K562 (cell line): ENCODE data around the gene ADK.

Experiments
- CREB1 ChIP-seq, 2 experiments: sonication (generic) in 1 of 2; formaldehyde crosslinking in 1 of 2; IDR thresholded peaks; 2 replicates each; pipeline versions ENCODE4 v1.6.1 to v1.8.0; 2012 to 2022; ENCODE audit warnings: inconsistent platforms in 1 of 2, mild to moderate bottlenecking in 1 of 2, missing genetic modification reagents in 1 of 2, moderate library complexity in 1 of 2
- HSF4 ChIP-seq: fragments of 250-450 bp; sonication (Bioruptor Pico); IDR thresholded peaks from 2 replicates; pipeline ENCODE4 v2.1.2; 2022; ENCODE audit warnings: mild to moderate bottlenecking, moderate library complexity, borderline replicate concordance
- MEF2D ChIP-seq: conservative IDR thresholded peaks from 2 replicates; pipeline ENCODE4 v1.6.1; 2016; ENCODE audit warnings: low read depth, missing genetic modification characterization, missing compliant biosample characterization
- NFIC ChIP-seq: fragments of 450-650 bp; IDR thresholded peaks from 2 replicates; pipeline ENCODE4 v1.6.1; 2017; ENCODE audit warnings: mild to moderate bottlenecking, inconsistent platforms
- NR4A1 ChIP-seq, 2 experiments: fragments of 250-450 bp in 1 of 2; fragments of 450-650 bp in 1 of 2; sonication (Bioruptor Pico) in 1 of 2; IDR thresholded peaks; 2 replicates each; pipeline versions ENCODE4 v1.4.0 to v1.6.1; 2016 to 2020; ENCODE audit warnings: mild to moderate bottlenecking in 2 of 2, missing compliant biosample characterization in 1 of 2, missing genetic modification characterization in 1 of 2, moderate library complexity in 1 of 2
- POLR3G ChIP-seq: IDR thresholded peaks from 2 replicates; pipeline ENCODE4 v1.6.1; 2011; ENCODE audit not compliant: insufficient read length, insufficient replicate concordance; ENCODE audit errors: extremely low read depth
- TEAD1 ChIP-seq, 2 experiments: fragments of 450-650 bp in 1 of 2; sonication (generic) in 1 of 2; formaldehyde crosslinking; IDR thresholded peaks; 2 replicates each; pipeline versions ENCODE4 v1.4.0 to v1.8.0; 2020 to 2022; ENCODE audit warnings: mild to moderate bottlenecking in 2 of 2, missing genetic modification reagents in 1 of 2
- ZFP36 ChIP-seq: fragments of 150-350 bp; IDR thresholded peaks from 2 replicates; pipeline ENCODE4 v1.6.1; 2018; ENCODE audit warnings: low read length, low read depth; ENCODE audit not compliant: partially characterized antibody
- ZNF124 ChIP-seq: sonication (generic); formaldehyde crosslinking; IDR thresholded peaks from 2 replicates; pipeline ENCODE4 v1.8.1; 2022; ENCODE audit warnings: missing genetic modification reagents
- ZNF551 ChIP-seq: fragments of 250-450 bp; sonication (Bioruptor Pico); IDR thresholded peaks from 2 replicates; pipeline ENCODE4 v1.5.0; 2021; ENCODE audit warnings: mild to moderate bottlenecking, moderate library complexity
- TF ChIP-seq, protein P1 (sequence below), 3 experiments: IDR thresholded peaks in 2 of 3; conservative IDR thresholded peaks in 1 of 3; 2 replicates each; pipeline ENCODE4 v1.5.1; 2011 to 2012; ENCODE audit warnings: low read length in 3 of 3, mild to moderate bottlenecking in 3 of 3, control low read depth in 2 of 3, improper control_type of control experiment in 1 of 3, inconsistent platforms in 1 of 3, low read depth in 1 of 3, mixed read lengths in 1 of 3, moderate library complexity in 1 of 3; ENCODE audit not compliant: insufficient read depth in 2 of 3
- TF ChIP-seq, protein P2 (sequence below): sonication (generic); formaldehyde crosslinking; IDR thresholded peaks from 2 replicates; pipeline ENCODE4 v1.8.0; 2022; ENCODE audit warnings: mild to moderate bottlenecking, missing genetic modification reagents
- TF ChIP-seq, protein P3 (sequence below): fragments of 450-650 bp; IDR thresholded peaks from 2 replicates; pipeline ENCODE4 v1.6.1; 2017; ENCODE audit warnings: mild to moderate bottlenecking, moderate library complexity

DNA sequence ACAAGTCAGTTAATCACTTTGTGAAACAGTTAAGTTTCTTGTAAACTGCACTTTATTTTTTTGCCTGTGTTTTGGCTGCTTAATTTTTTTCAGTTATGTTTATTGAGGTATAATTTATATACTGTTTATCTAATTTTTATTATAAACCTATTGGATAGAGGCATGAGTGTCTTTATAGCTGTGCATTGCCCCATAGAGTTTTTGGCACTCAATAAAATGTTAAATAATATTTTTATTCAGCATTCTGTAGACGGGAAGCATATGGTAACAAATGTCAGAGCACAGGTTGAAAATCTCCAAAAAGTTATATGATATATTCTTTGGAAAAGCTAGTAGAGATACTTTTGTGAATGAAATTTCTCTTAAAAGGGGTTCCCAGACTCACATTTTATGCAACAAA, 431.5 kb downstream of the ADK start:
- no peak for TF ChIP-seq ZNF551
- TF ChIP-seq MEF2D = no peak
- TF ChIP-seq, protein P1, sequence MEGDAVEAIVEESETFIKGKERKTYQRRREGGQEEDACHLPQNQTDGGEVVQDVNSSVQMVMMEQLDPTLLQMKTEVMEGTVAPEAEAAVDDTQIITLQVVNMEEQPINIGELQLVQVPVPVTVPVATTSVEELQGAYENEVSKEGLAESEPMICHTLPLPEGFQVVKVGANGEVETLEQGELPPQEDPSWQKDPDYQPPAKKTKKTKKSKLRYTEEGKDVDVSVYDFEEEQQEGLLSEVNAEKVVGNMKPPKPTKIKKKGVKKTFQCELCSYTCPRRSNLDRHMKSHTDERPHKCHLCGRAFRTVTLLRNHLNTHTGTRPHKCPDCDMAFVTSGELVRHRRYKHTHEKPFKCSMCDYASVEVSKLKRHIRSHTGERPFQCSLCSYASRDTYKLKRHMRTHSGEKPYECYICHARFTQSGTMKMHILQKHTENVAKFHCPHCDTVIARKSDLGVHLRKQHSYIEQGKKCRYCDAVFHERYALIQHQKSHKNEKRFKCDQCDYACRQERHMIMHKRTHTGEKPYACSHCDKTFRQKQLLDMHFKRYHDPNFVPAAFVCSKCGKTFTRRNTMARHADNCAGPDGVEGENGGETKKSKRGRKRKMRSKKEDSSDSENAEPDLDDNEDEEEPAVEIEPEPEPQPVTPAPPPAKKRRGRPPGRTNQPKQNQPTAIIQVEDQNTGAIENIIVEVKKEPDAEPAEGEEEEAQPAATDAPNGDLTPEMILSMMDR (IDR thresholded peaks at IDR 0.05 in 2 of 3, conservative IDR thresholded peaks at IDR 0.05 in 1 of 3; ENCODE audit: insufficient read depth in 2 of 3, low read depth in 1 of 3, low read length in 3 of 3) = no peak
- TF ChIP-seq ZNF124 = no peak
- TF ChIP-seq HSF4 (CRISPR knock-in tag) = no peak
- TF ChIP-seq, protein P2, sequence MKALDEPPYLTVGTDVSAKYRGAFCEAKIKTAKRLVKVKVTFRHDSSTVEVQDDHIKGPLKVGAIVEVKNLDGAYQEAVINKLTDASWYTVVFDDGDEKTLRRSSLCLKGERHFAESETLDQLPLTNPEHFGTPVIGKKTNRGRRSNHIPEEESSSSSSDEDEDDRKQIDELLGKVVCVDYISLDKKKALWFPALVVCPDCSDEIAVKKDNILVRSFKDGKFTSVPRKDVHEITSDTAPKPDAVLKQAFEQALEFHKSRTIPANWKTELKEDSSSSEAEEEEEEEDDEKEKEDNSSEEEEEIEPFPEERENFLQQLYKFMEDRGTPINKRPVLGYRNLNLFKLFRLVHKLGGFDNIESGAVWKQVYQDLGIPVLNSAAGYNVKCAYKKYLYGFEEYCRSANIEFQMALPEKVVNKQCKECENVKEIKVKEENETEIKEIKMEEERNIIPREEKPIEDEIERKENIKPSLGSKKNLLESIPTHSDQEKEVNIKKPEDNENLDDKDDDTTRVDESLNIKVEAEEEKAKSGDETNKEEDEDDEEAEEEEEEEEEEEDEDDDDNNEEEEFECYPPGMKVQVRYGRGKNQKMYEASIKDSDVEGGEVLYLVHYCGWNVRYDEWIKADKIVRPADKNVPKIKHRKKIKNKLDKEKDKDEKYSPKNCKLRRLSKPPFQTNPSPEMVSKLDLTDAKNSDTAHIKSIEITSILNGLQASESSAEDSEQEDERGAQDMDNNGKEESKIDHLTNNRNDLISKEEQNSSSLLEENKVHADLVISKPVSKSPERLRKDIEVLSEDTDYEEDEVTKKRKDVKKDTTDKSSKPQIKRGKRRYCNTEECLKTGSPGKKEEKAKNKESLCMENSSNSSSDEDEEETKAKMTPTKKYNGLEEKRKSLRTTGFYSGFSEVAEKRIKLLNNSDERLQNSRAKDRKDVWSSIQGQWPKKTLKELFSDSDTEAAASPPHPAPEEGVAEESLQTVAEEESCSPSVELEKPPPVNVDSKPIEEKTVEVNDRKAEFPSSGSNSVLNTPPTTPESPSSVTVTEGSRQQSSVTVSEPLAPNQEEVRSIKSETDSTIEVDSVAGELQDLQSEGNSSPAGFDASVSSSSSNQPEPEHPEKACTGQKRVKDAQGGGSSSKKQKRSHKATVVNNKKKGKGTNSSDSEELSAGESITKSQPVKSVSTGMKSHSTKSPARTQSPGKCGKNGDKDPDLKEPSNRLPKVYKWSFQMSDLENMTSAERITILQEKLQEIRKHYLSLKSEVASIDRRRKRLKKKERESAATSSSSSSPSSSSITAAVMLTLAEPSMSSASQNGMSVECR = no peak
- TF ChIP-seq CREB1 (IDR thresholded peaks at IDR 0.05) = no peak
- no peak for TF ChIP-seq CREB1 (CRISPR knock-in tag; IDR thresholded peaks at IDR 0.05)
- no peak for TF ChIP-seq NFIC
- TF ChIP-seq POLR3G = no peak
- TF ChIP-seq TEAD1 (CRISPR knock-in tag; IDR thresholded peaks at IDR 0.05) = no peak
- TF ChIP-seq, protein P3, sequence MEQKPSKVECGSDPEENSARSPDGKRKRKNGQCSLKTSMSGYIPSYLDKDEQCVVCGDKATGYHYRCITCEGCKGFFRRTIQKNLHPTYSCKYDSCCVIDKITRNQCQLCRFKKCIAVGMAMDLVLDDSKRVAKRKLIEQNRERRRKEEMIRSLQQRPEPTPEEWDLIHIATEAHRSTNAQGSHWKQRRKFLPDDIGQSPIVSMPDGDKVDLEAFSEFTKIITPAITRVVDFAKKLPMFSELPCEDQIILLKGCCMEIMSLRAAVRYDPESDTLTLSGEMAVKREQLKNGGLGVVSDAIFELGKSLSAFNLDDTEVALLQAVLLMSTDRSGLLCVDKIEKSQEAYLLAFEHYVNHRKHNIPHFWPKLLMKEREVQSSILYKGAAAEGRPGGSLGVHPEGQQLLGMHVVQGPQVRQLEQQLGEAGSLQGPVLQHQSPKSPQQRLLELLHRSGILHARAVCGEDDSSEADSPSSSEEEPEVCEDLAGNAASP = no peak
- TF ChIP-seq NR4A1 (CRISPR knock-in tag; IDR thresholded peaks at IDR 0.05) = no peak
- no peak for TF ChIP-seq NR4A1 (tag; IDR thresholded peaks at IDR 0.05)
- no peak for TF ChIP-seq ZFP36
